SU-DHL-6 (cell line): Measurements from ENCODE around the gene ACSL3.

Experiments
- H2AFZ ChIP-seq: fragments of 200-600 bp; sonication (generic); 2 replicates; pipeline ENCODE4 v1.6.1; 2014; ENCODE audit warnings: low read depth, mild to moderate bottlenecking, moderate library complexity, mixed read lengths, antibody characterized with exemption, low read length; ENCODE audit not compliant: severe bottlenecking
- H3F3A ChIP-seq: fragments of 200-600 bp; shearing (Covaris generic); 2 replicates; pipeline ENCODE4 v1.6.0; 2016; ENCODE audit warnings: antibody characterized with exemption, mild to moderate bottlenecking; ENCODE audit not compliant: insufficient read depth
- H3K27ac ChIP-seq: fragments of 200-600 bp; sonication (generic); 2 replicates; pipeline ENCODE4 v1.5.1; 2016; ENCODE audit warnings: low read depth, mild to moderate bottlenecking, low read length, moderate library complexity, mixed read lengths
- H3K27me3 ChIP-seq: fragments of 200-600 bp; sonication (generic), shearing (Covaris generic); 2 replicates; pipeline ENCODE4 v1.6.0; 2014; ENCODE audit warnings: mild to moderate bottlenecking, low read length
- H3K36me3 ChIP-seq: fragments of 200-600 bp; sonication (generic); 2 replicates; pipeline ENCODE4 v1.6.1; 2014; ENCODE audit warnings: mild to moderate bottlenecking, low read length, mixed read lengths
- H3K4me2 ChIP-seq: fragments of 300-600, 200-600 bp; shearing (Covaris generic), sonication (generic); 2 replicates; pipeline ENCODE4 v1.6.0; 2014; ENCODE audit warnings: low read length, low read depth, mild to moderate bottlenecking; ENCODE audit not compliant: poor library complexity, severe bottlenecking
- H3K4me3 ChIP-seq: fragments of 200-600 bp; sonication (generic); 2 replicates; pipeline ENCODE4 v1.5.1; 2014; ENCODE audit warnings: antibody characterized with exemption, low read length, mild to moderate bottlenecking, mixed read lengths; ENCODE audit not compliant: insufficient read depth, poor library complexity, severe bottlenecking
- H3K79me2 ChIP-seq: fragments of 200-600 bp; sonication (generic); 2 replicates; pipeline ENCODE4 v1.6.1; 2014; ENCODE audit warnings: mild to moderate bottlenecking, low read length, moderate library complexity; ENCODE audit not compliant: insufficient read depth
- H3K9ac ChIP-seq: fragments of 200-600 bp; sonication (generic); 2 replicates; pipeline ENCODE4 v1.7.0; 2014; ENCODE audit warnings: mild to moderate bottlenecking, low read length
- H3K9me2 ChIP-seq: fragments of 200-600 bp; sonication (generic); replicated peaks from 2 replicates; pipeline ENCODE4 v1.6.1; 2014; ENCODE audit warnings: low read length; ENCODE audit not compliant: insufficient read depth
- H3K9me3 ChIP-seq: fragments of 200-600 bp; sonication (generic); 2 replicates; pipeline ENCODE4 v1.6.1; 2014; ENCODE audit warnings: low read length, mixed read lengths; ENCODE audit not compliant: insufficient read depth
- H4K20me1 ChIP-seq: fragments of 200-600 bp; sonication (generic); 2 replicates; pipeline ENCODE4 v1.6.1; 2014; ENCODE audit warnings: low read depth, mild to moderate bottlenecking, antibody characterized with exemption, low read length, moderate library complexity, mixed read lengths
- EZH2phosphoT487 ChIP-seq: fragments of 200-600 bp; sonication (generic), shearing (Covaris generic); conservative IDR thresholded peaks from 2 replicates; pipeline ENCODE4 v1.6.1; 2018; ENCODE audit warnings: mild to moderate bottlenecking, antibody characterized with exemption, low read length, moderate library complexity, mixed read lengths
- TF ChIP-seq, protein P1 (sequence below): fragments of 200-600 bp; sonication (generic); IDR thresholded peaks from one replicate; pipeline ENCODE4 v1.5.1; 2017; ENCODE audit warnings: antibody characterized with exemption, mild to moderate bottlenecking, low read length, moderate library complexity; ENCODE audit not compliant: insufficient read depth, poor library complexity, severe bottlenecking

The ACSL3 gene

DNA sequence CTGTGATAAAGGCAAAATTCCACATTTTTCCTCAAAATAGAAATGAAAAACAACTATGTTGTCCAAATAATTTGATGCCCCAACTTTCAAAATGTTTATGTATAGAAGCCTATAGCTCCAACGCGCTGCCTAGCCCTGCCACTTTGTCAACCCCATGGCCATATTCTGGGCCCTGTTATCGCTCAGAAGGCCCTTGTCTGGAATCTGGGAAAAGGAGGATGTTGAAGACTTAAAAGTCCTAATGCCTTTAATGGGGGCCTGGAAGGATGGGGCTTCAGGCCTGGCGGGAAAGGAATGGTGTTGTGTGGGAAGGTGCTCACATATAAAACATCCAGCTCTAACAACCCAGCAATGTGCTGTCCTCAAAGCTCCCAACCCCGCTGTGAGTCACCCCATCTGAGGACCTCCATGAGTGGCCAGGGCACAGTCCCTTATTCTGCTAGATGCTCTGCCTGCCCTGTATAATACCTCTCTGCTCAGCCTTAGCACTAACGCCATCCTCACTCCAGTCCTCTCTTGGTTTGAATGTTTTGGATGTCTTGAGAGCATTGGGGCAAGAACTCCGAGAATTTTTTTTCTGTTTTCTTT is 86.0 kb downstream of the ACSL3 start:
- no peak overlapping the region for H3K4me2 ChIP-seq
- no peak overlapping the region for H2AFZ ChIP-seq
- TF ChIP-seq, protein P1, sequence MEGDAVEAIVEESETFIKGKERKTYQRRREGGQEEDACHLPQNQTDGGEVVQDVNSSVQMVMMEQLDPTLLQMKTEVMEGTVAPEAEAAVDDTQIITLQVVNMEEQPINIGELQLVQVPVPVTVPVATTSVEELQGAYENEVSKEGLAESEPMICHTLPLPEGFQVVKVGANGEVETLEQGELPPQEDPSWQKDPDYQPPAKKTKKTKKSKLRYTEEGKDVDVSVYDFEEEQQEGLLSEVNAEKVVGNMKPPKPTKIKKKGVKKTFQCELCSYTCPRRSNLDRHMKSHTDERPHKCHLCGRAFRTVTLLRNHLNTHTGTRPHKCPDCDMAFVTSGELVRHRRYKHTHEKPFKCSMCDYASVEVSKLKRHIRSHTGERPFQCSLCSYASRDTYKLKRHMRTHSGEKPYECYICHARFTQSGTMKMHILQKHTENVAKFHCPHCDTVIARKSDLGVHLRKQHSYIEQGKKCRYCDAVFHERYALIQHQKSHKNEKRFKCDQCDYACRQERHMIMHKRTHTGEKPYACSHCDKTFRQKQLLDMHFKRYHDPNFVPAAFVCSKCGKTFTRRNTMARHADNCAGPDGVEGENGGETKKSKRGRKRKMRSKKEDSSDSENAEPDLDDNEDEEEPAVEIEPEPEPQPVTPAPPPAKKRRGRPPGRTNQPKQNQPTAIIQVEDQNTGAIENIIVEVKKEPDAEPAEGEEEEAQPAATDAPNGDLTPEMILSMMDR: no peak
- TF ChIP-seq EZH2phosphoT487: no peak
- H3K9ac ChIP-seq: no peak overlapping the region
- H3K9me3 ChIP-seq: no peaks in the 10 kb centered on the region
- no peaks in the 10 kb centered on the region for H3F3A ChIP-seq
- no peaks in the 10 kb centered on the region for H3K27me3 ChIP-seq
- no peaks in the 10 kb centered on the region for H3K9me2 ChIP-seq
- H3K79me2 ChIP-seq: no peaks in the 10 kb centered on the region
- H4K20me1 ChIP-seq: no peaks in the 10 kb centered on the region
- no peak overlapping the region for H3K27ac ChIP-seq
- H3K36me3 ChIP-seq: peaks cover 2% of the 10 kb centered on the region; the same call in 1 of the 2 replicates
- no peak overlapping the region for H3K4me3 ChIP-seq

DNA sequence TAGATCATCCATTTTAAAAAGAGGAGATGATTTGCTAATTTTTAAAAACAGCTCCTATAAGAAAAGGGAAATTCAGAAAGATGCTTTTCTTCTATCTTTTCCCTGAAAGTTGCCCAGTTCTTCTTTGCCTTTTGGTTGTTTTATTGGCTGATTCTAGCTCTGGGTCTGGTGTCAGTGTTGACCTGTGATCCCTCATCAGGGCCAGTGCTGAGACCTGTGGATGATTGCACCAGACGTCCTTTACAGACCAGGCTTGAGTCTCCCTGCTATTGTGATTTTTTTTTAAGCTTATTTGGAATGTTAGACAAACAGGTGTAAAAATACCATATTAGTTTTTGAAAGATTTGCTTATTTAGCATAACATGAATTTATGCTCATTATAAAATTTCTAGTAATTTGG is 88.2 kb downstream of the ACSL3 start:
- no peaks in the 10 kb centered on the region for H3K27me3 ChIP-seq

DNA sequence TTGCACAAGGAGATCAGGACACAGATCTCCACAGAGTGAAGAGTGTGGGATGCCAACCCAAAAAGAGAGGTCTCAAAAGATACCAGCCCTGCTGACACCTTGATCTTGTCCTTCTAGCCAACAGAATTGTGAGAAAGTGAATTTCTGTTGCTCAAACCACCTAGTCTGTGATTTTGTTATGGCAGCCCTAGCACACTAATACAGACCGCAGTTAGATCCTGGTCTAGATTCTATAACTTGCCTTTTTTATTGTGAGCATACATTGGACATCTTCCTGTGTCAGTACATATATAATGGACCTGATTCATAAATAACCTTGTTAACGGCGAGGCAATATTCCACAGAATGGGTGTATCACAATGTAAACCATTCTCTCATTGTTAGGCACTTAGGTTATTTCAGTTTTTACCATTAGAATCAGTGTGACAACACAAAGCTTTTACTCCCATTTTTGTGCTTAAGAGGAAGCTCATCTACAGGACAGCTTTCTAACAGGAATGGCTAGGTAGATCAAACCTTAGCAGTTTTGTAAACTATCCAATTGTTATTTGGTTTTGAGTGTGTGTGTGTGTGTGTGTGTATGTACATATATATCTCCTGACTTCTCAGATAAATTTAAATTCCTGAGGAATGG is 89.0 kb downstream of the ACSL3 start:
- no peak overlapping the region for H3K27ac ChIP-seq
- H3K9ac ChIP-seq: no peak overlapping the region
- no peaks in the 10 kb centered on the region for H3K27me3 ChIP-seq
- no peaks in the 10 kb centered on the region for H3K36me3 ChIP-seq
- no peak overlapping the region for H3K4me3 ChIP-seq
- no peaks in the 10 kb centered on the region for H3K9me3 ChIP-seq
- H4K20me1 ChIP-seq: no peaks in the 10 kb centered on the region
- no peaks in the 10 kb centered on the region for H3K9me2 ChIP-seq
- H3F3A ChIP-seq: no peaks in the 10 kb centered on the region
- no peak overlapping the region for H3K4me2 ChIP-seq
- TF ChIP-seq, protein P1: no peak
- no peak for TF ChIP-seq EZH2phosphoT487
- H2AFZ ChIP-seq: no peak overlapping the region
- no peaks in the 10 kb centered on the region for H3K79me2 ChIP-seq

More for the DNA sequence above, 88.2 kb downstream of the ACSL3 start:
- H3K9ac ChIP-seq: no peak overlapping the region
- H3K36me3 ChIP-seq: no peaks in the 10 kb centered on the region
- H3K4me3 ChIP-seq: no peak overlapping the region
- no peaks in the 10 kb centered on the region for H4K20me1 ChIP-seq
- no peaks in the 10 kb centered on the region for H3K9me2 ChIP-seq
- no peaks in the 10 kb centered on the region for H3F3A ChIP-seq
- H3K79me2 ChIP-seq: no peaks in the 10 kb centered on the region
- TF ChIP-seq, protein P1: no peak
- TF ChIP-seq EZH2phosphoT487: no peak
- no peaks in the 10 kb centered on the region for H3K9me3 ChIP-seq
- H3K27ac ChIP-seq: no peak overlapping the region
- H3K4me2 ChIP-seq: no peak overlapping the region
- H2AFZ ChIP-seq: no peak overlapping the region
